Measurements from ENCODE around the gene CLASP1. TPM values are rescaled to one million over a fixed set of nuclear protein-coding genes. Genes with fewer than 3 reads are reported as not detected.

Gene CLASP1
- total and polyA plus RNA-seq, 4 donors = 7.5 to 50.0 (median 21.9) TPM

GRCh38 chr2:121350402-121350775 lies 298.9 kb downstream of the CLASP1 start:
- peaks cover 17 to 85% (median 59%) of the 10 kb centered on the region in 4 donors for H3K36me3 ChIP-seq (ENCODE audit: control insufficient read depth in 4 of 4, insufficient read depth in 3 of 4, low read depth in 1 of 4, low read length in 3 of 4)
- no peak overlapping the region for H3K27ac ChIP-seq (ENCODE audit: low read depth in 1 of 2, low read length in 2 of 2)
- H3K27me3 ChIP-seq (ENCODE audit: control insufficient read depth in 4 of 4, insufficient read depth in 4 of 4, low read length in 3 of 4) = no peaks in the 10 kb centered on the region
- DNase-seq (ENCODE audit: low spot score) = no peak
- 93% methylated on average over 4 of the region's 4 CpGs for WGBS
- no peaks in the 10 kb centered on the region for H3K9me3 ChIP-seq (ENCODE audit: control insufficient read depth in 4 of 4, low read length in 3 of 4)
- no peaks in the 10 kb centered on the region for H3K4me1 ChIP-seq (ENCODE audit: control insufficient read depth in 4 of 4, insufficient read depth in 4 of 4, low read length in 3 of 4)
- no peak overlapping the region for H3K4me3 ChIP-seq (ENCODE audit: low read depth in 1 of 3, low read length in 3 of 3)
- TF ChIP-seq JUND (IDR thresholded peaks at IDR 0.05) (no peak), FOXA1 (IDR thresholded peaks at IDR 0.05) (no peak), HNF4A (conservative IDR thresholded peaks at IDR 0.05) (no peak), MAX (IDR thresholded peaks at IDR 0.05) (no peak), RXRA (IDR thresholded peaks at IDR 0.05) (no peak), TAF1 (conservative IDR thresholded peaks at IDR 0.05) (no peak), REST (IDR thresholded peaks at IDR 0.05) (no peak), RAD21 (IDR thresholded peaks at IDR 0.05) (no peak), NR2F2 (IDR thresholded peaks at IDR 0.05) (no peak), HNF4G (IDR thresholded peaks at IDR 0.05) (no peak), FOXA2 (IDR thresholded peaks at IDR 0.05) (no peak), ATF3 (IDR thresholded peaks at IDR 0.05) (no peak)
- H3K9ac ChIP-seq (ENCODE audit: low read depth in 1 of 2, low read length in 2 of 2) = no peak overlapping the region

- Histone ChIP-seq H3K4me1 (ENCODE audit: control insufficient read depth in 4 of 4, insufficient read depth in 4 of 4, low read length in 3 of 4) (no peaks in the 10 kb centered on the region), H3K27ac (ENCODE audit: low read depth in 1 of 2, low read length in 2 of 2) (no peak overlapping the region), H3K9ac (ENCODE audit: low read depth in 1 of 2, low read length in 2 of 2) (no peak overlapping the region), H3K36me3 (ENCODE audit: control insufficient read depth in 4 of 4, insufficient read depth in 3 of 4, low read depth in 1 of 4, low read length in 3 of 4) (peaks cover 17 to 87% (median 57%) of the 10 kb centered on the region in 4 donors), H3K9me3 (ENCODE audit: control insufficient read depth in 4 of 4, low read length in 3 of 4) (no peaks in the 10 kb centered on the region), H3K27me3 (ENCODE audit: control insufficient read depth in 4 of 4, insufficient read depth in 4 of 4, low read length in 3 of 4) (no peaks in the 10 kb centered on the region), H3K4me3 (ENCODE audit: low read depth in 1 of 3, low read length in 3 of 3) (no peak overlapping the region)
- no peak for TF ChIP-seq FOXA2 (IDR thresholded peaks at IDR 0.05)
- no peak for TF ChIP-seq ZBTB33 (IDR thresholded peaks at IDR 0.05)
- TF ChIP-seq JUND (IDR thresholded peaks at IDR 0.05) = no peak
- no peak for TF ChIP-seq ATF3 (IDR thresholded peaks at IDR 0.05)
- TF ChIP-seq HNF4G (IDR thresholded peaks at IDR 0.05) = no peak
- TF ChIP-seq YY1 (IDR thresholded peaks at IDR 0.05) = no peak
- TF ChIP-seq REST (IDR thresholded peaks at IDR 0.05) = no peak
- TF ChIP-seq EGR1 (IDR thresholded peaks at IDR 0.05; ENCODE audit: low read depth in 2 of 2) = no peak
- no peak for TF ChIP-seq CTCF (IDR thresholded peaks at IDR 0.05; ENCODE audit: low read depth, low read length, missing input control)
- TF ChIP-seq RXRA (IDR thresholded peaks at IDR 0.05) = no peak
- no peak for TF ChIP-seq GABPA (IDR thresholded peaks at IDR 0.05 in 1 of 2, conservative IDR thresholded peaks at IDR 0.05 in 1 of 2)
- TF ChIP-seq HNF4A (conservative IDR thresholded peaks at IDR 0.05) = no peak
- no peak for TF ChIP-seq FOXA1 (IDR thresholded peaks at IDR 0.05)
- no peak for TF ChIP-seq RAD21 (IDR thresholded peaks at IDR 0.05)
- TF ChIP-seq NR2F2 (IDR thresholded peaks at IDR 0.05) = no peak
- TF ChIP-seq SP1 (IDR thresholded peaks at IDR 0.05) = no peak
- WGBS = 96% methylated on average over 4 of the region's 4 CpGs
- DNase-seq (ENCODE audit: low spot score) = no peak
These were observed 299.4 kb downstream of the CLASP1 start for GRCh38 chr2:121349721-121350401.
